GM19239 (cell line): Measurements from ENCODE around the gene NEK3.
A peak's percentile ranks its signal among the peaks of the same experiment; 100 is the strongest.
"Not testable (repeated sequence)": the region's sequence is repeated elsewhere in the genome, so short reads cannot be mapped to it uniquely, and the experiment has no call there.

Source experiments
- DNase-seq: peaks from one replicate; pipeline ENCODE4 v3.0.0; 2011; ENCODE audit warnings: low spot score; ENCODE audit not compliant: insufficient read length
- FAIRE-seq: peaks from 2 replicates; lab custom pipeline; 2011; peaks lifted over from hg19 to GRCh38; lab: Jason Lieb, UNC

The NEK3 gene

GRCh38 chr13:52127783-52128702 lies 31.4 kb downstream of the NEK3 start:
- DNase-seq (peak; percentile 44), FAIRE-seq (peak; percentile 89)

GRCh38 chr13:52127378-52127777 lies 32.0 kb downstream of the NEK3 start:
- DNase-seq (no peak), FAIRE-seq (no peak)

GRCh38 chr13:52125547-52125946 lies 33.9 kb downstream of the NEK3 start:
- DNase-seq, result no peak
- FAIRE-seq, result no peak

- DNase-seq (no peak), FAIRE-seq (no peak)
These were observed 40.8 kb downstream of the NEK3 start for GRCh38 chr13:52118595-52118994.

- DNase-seq (no peak), FAIRE-seq (no peak)
These were observed 41.3 kb downstream of the NEK3 start for GRCh38 chr13:52118095-52118494.

- DNase-seq, result no peak
- FAIRE-seq, result no peak
These were observed 46.8 kb downstream of the NEK3 start for GRCh38 chr13:52112591-52112990.

GRCh38 chr13:52109116-52109670 lies 50.2 kb downstream of the NEK3 start:
- FAIRE-seq, result no peak
- DNase-seq, result no peak

- no peak for DNase-seq
- FAIRE-seq, result no peak
These were observed 53.6 kb downstream of the NEK3 start for GRCh38 chr13:52105841-52106240.

- DNase-seq, result no peak
- no peak for FAIRE-seq
These were observed 54.8 kb downstream of the NEK3 start for GRCh38 chr13:52104624-52105023.

GRCh38 chr13:52103386-52103785 lies 56.0 kb downstream of the NEK3 start:
- DNase-seq (no peak), FAIRE-seq (no peak)

- FAIRE-seq, DNase-seq: not testable (repeated sequence)
These were observed 57.0 kb downstream of the NEK3 start for GRCh38 chr13:52102423-52102822.

GRCh38 chr13:52097197-52097596 lies 62.2 kb downstream of the NEK3 start:
- FAIRE-seq, result no peak
- DNase-seq, result no peak

GRCh38 chr13:52096748-52097147 lies 62.6 kb downstream of the NEK3 start:
- no peak for DNase-seq

GRCh38 chr13:52096062-52096461 lies 63.3 kb downstream of the NEK3 start:
- no peak for DNase-seq
- no peak for FAIRE-seq

More at GRCh38 chr13:52096748-52097147, 62.6 kb downstream of the NEK3 start:
- FAIRE-seq, result no peak

- no peak for DNase-seq
- no peak for FAIRE-seq
These were observed 67.3 kb downstream of the NEK3 start for GRCh38 chr13:52092087-52092486.

GRCh38 chr13:52091473-52091872 lies 67.9 kb downstream of the NEK3 start:
- DNase-seq (no peak), FAIRE-seq (no peak)

- FAIRE-seq, result no peak
- DNase-seq, result no peak
These were observed 74.0 kb downstream of the NEK3 start for GRCh38 chr13:52085421-52085820.

- not testable (repeated sequence) for DNase-seq, FAIRE-seq
These were observed 74.4 kb downstream of the NEK3 start for GRCh38 chr13:52084981-52085380.
